Measurements from ENCODE around the gene DLG2. TPM values are rescaled to one million over a fixed set of nuclear protein-coding genes. Genes with fewer than 3 reads are reported as not detected.

DLG2 gene
- total RNA-seq, 4 donors from 2014 or later = 1.3 to 4.7 (median 2.4) TPM

- no peak for ATAC-seq
- Histone ChIP-seq H3K4me3 (no peak overlapping the region), H3K36me3 (no peaks in the 10 kb centered on the region), H3K27ac (no peak overlapping the region), H3K9me3 (no peaks in the 10 kb centered on the region), H3K27me3 (no peaks in the 10 kb centered on the region), H3K4me1 (no peaks in the 10 kb centered on the region)
- in situ Hi-C loops (cut with MboI; ENCODE audit: low sequenced_read_pairs in 4 of 4) = no loop called here
- TF ChIP-seq POLR2A (IDR thresholded peaks at IDR 0.05) = no peak
- TF ChIP-seq CTCF (IDR thresholded peaks at IDR 0.05 in 4 of 5, conservative IDR thresholded peaks at IDR 0.05 in 1 of 5) = no peak
- DNase-seq = no peak
- intact Hi-C loops (cut with DNase I; ENCODE audit: low total_unique reads) = no loop called here
Observed at GRCh38 chr11:84580428-84580827, 1046.7 kb downstream of the DLG2 start.

GRCh38 chr11:84573868-84574267 is 1053.3 kb downstream of the DLG2 start:
- H3K4me3 ChIP-seq = no peak overlapping the region
- H3K27me3 ChIP-seq = no peaks in the 10 kb centered on the region
- H3K9me3 ChIP-seq = no peaks in the 10 kb centered on the region
- ATAC-seq = no peak
- no peaks in the 10 kb centered on the region for H3K4me1 ChIP-seq
- TF ChIP-seq CTCF (IDR thresholded peaks at IDR 0.05 in 4 of 5, conservative IDR thresholded peaks at IDR 0.05 in 1 of 5) = no peak
- no peak for TF ChIP-seq POLR2A (IDR thresholded peaks at IDR 0.05)
- H3K36me3 ChIP-seq = no peaks in the 10 kb centered on the region
- no peak for DNase-seq
- no peak overlapping the region for H3K27ac ChIP-seq
- in situ Hi-C loops (cut with MboI; ENCODE audit: low sequenced_read_pairs in 4 of 4) (loop anchor here in 2 of 4 donors (25.0 kb wide), 2 partner anchors 138 to 737 kb away; no protein-coding TSS in a partner anchor), intact Hi-C loops (cut with DNase I; ENCODE audit: low total_unique reads) (no loop called here)

GRCh38 chr11:84566671-84567070 is 1060.5 kb downstream of the DLG2 start:
- in situ Hi-C loops (cut with MboI; ENCODE audit: low sequenced_read_pairs in 4 of 4) = loop anchor here in 2 of 4 donors (10.0 to 25.0 kb wide), 3 partner anchors 138 to 729 kb away; no protein-coding TSS in a partner anchor
- no peaks in the 10 kb centered on the region for H3K9me3 ChIP-seq
- H3K27ac ChIP-seq = no peak overlapping the region
- H3K4me3 ChIP-seq = no peak overlapping the region
- DNase-seq (no peak), ATAC-seq (no peak)
- no peaks in the 10 kb centered on the region for H3K4me1 ChIP-seq
- no peaks in the 10 kb centered on the region for H3K27me3 ChIP-seq
- TF ChIP-seq POLR2A (IDR thresholded peaks at IDR 0.05) (no peak), CTCF (IDR thresholded peaks at IDR 0.05 in 4 of 5, conservative IDR thresholded peaks at IDR 0.05 in 1 of 5) (no peak)
- intact Hi-C loops (cut with DNase I; ENCODE audit: low total_unique reads) = no loop called here
- H3K36me3 ChIP-seq = no peaks in the 10 kb centered on the region

DNA sequence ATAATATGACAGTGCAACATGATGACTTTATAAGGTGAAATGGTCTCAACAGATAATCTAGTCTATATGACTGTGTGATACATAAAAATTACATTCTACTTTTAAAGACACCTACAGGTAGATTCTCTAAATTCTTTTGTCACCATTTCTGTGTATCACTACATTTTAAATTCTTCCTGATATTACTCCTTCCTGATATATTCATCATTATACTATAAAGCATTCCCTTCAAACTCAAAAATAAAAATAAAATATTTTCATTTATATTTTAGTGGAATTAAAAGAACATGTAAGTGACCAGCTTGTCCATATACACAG is 1062.3 kb downstream of the DLG2 start:
- intact Hi-C loops (cut with DNase I; ENCODE audit: low total_unique reads) = no loop called here
- Histone ChIP-seq H3K9me3 (no peaks in the 10 kb centered on the region), H3K4me3 (no peak overlapping the region), H3K36me3 (no peaks in the 10 kb centered on the region), H3K27me3 (no peaks in the 10 kb centered on the region), H3K27ac (no peak overlapping the region), H3K4me1 (no peaks in the 10 kb centered on the region)
- no peak for DNase-seq
- TF ChIP-seq POLR2A (IDR thresholded peaks at IDR 0.05) (no peak), CTCF (IDR thresholded peaks at IDR 0.05 in 4 of 5, conservative IDR thresholded peaks at IDR 0.05 in 1 of 5) (no peak)
- no peak for ATAC-seq
- in situ Hi-C loops (cut with MboI; ENCODE audit: low sequenced_read_pairs in 4 of 4) = loop anchor here in 3 of 4 donors (5.0 to 25.0 kb wide), 4 partner anchors 140 to 728 kb away; no protein-coding TSS in a partner anchor
